ENCODE results near the gene ANO2. TPM values are rescaled to one million over a fixed set of nuclear protein-coding genes. Genes with fewer than 3 reads are reported as not detected.

The ANO2 gene
- total RNA-seq, 2 donors from 2014 or later = 14.3 to 28.5 TPM

DNA sequence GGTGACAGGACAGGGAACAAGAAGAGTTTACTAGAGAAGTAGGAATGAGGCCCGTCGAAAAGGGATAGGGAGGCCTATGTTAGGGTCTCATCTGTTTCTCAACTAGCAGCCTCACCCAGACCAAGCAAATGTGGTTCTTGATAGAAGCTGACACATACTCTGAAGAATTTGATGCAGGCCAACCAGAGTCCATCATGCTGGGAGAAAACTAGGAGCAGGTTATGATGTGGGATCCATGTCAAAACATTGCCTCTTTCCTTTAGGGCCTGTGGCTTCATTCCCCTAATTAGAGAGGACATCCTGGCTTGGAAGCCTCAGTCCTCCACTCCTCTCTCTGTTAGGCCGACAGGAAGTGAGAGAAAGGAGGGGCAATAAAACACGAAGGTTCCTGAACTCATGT, 390.3 kb downstream of the ANO2 start:
- no peaks in the 10 kb centered on the region for H3K9me3 ChIP-seq (ENCODE audit: control insufficient read depth, low read length)
- DNase-seq = peak; percentile 17
- H3K9ac ChIP-seq (ENCODE audit: extremely low read depth, low read length, poor library complexity, severe bottlenecking) = no peak overlapping the region
- H3K4me3 Mint-ChIP-seq = no peak overlapping the region
- peaks cover 21% of the 10 kb centered on the region for H3K27me3 Mint-ChIP-seq (ENCODE audit: insufficient read depth)
- H3K27me3 ChIP-seq (ENCODE audit: control insufficient read depth, insufficient read depth, low read length, poor library complexity, severe bottlenecking) = no peaks in the 10 kb centered on the region
- TF ChIP-seq, protein P1, sequence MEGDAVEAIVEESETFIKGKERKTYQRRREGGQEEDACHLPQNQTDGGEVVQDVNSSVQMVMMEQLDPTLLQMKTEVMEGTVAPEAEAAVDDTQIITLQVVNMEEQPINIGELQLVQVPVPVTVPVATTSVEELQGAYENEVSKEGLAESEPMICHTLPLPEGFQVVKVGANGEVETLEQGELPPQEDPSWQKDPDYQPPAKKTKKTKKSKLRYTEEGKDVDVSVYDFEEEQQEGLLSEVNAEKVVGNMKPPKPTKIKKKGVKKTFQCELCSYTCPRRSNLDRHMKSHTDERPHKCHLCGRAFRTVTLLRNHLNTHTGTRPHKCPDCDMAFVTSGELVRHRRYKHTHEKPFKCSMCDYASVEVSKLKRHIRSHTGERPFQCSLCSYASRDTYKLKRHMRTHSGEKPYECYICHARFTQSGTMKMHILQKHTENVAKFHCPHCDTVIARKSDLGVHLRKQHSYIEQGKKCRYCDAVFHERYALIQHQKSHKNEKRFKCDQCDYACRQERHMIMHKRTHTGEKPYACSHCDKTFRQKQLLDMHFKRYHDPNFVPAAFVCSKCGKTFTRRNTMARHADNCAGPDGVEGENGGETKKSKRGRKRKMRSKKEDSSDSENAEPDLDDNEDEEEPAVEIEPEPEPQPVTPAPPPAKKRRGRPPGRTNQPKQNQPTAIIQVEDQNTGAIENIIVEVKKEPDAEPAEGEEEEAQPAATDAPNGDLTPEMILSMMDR (conservative IDR thresholded peaks at IDR 0.05) = no peak
- peaks cover 18% of the 10 kb centered on the region for H3K36me3 Mint-ChIP-seq (ENCODE audit: low read depth)
- peaks cover 12% of the 10 kb centered on the region for H3K9me3 Mint-ChIP-seq
- peaks cover 8% of the 10 kb centered on the region for H3K4me1 Mint-ChIP-seq
- no peak overlapping the region for H3K27ac Mint-ChIP-seq
- no peak overlapping the region for H3K4me3 ChIP-seq (ENCODE audit: low read length)
- H3K4me1 ChIP-seq (ENCODE audit: control insufficient read depth, insufficient read depth, low read length) = no peaks in the 10 kb centered on the region
- no peak overlapping the region for H3K27ac ChIP-seq (ENCODE audit: low read depth, low read length)
- WGBS, 2 experiments (ENCODE audit: insufficient coverage in 1 of 2, insufficient read length in 1 of 2) = 89 to 95% methylated on average over 4 of the region's 4 CpGs
- H3K36me3 ChIP-seq (ENCODE audit: control insufficient read depth, insufficient read depth, low read length) = no peaks in the 10 kb centered on the region

DNA sequence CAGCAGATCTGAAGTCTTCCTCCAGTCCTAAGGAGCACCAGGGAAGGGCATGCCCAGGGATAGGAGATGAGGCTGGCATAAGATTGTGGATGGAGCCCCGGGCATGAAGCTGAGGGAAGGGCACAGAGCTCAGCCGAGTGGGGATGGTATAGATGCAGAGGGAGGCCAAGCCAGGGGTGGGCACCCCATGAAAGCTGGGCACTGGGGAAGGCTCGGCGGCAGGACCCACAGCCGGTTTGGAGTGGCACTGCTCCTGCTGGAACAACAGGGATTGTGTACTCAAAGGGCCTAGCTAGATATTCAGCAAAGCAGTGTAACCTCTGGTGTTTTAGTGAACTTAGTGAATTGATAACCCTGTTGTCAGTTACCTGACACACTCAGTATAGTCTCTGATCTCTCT, 396.0 kb downstream of the ANO2 start:
- no peak overlapping the region for H3K4me3 ChIP-seq (ENCODE audit: low read length)
- H3K27ac ChIP-seq (ENCODE audit: low read depth, low read length) = no peak overlapping the region
- peak; percentile 36 for DNase-seq
- H3K9ac ChIP-seq (ENCODE audit: extremely low read depth, low read length, poor library complexity, severe bottlenecking) = no peak overlapping the region
- no peaks in the 10 kb centered on the region for H3K4me1 ChIP-seq (ENCODE audit: control insufficient read depth, insufficient read depth, low read length)
- H3K4me1 Mint-ChIP-seq = peaks cover 5% of the 10 kb centered on the region
- 82 to 98% methylated on average over 2 to 5 of the region's 5 CpGs for WGBS, 2 experiments (ENCODE audit: insufficient coverage in 1 of 2, insufficient read length in 1 of 2)
- TF ChIP-seq, protein P1 (conservative IDR thresholded peaks at IDR 0.05) = no peak
- H3K36me3 ChIP-seq (ENCODE audit: control insufficient read depth, insufficient read depth, low read length) = no peaks in the 10 kb centered on the region
- H3K4me3 Mint-ChIP-seq = no peak overlapping the region
- H3K9me3 ChIP-seq (ENCODE audit: control insufficient read depth, low read length) = peaks cover 11% of the 10 kb centered on the region
- peaks cover 25% of the 10 kb centered on the region for H3K27me3 Mint-ChIP-seq (ENCODE audit: insufficient read depth)
- peaks cover 15% of the 10 kb centered on the region for H3K9me3 Mint-ChIP-seq
- H3K27ac Mint-ChIP-seq = no peak overlapping the region
- no peaks in the 10 kb centered on the region for H3K27me3 ChIP-seq (ENCODE audit: control insufficient read depth, insufficient read depth, low read length, poor library complexity, severe bottlenecking)
- peaks cover 3% of the 10 kb centered on the region for H3K36me3 Mint-ChIP-seq (ENCODE audit: low read depth)

DNA sequence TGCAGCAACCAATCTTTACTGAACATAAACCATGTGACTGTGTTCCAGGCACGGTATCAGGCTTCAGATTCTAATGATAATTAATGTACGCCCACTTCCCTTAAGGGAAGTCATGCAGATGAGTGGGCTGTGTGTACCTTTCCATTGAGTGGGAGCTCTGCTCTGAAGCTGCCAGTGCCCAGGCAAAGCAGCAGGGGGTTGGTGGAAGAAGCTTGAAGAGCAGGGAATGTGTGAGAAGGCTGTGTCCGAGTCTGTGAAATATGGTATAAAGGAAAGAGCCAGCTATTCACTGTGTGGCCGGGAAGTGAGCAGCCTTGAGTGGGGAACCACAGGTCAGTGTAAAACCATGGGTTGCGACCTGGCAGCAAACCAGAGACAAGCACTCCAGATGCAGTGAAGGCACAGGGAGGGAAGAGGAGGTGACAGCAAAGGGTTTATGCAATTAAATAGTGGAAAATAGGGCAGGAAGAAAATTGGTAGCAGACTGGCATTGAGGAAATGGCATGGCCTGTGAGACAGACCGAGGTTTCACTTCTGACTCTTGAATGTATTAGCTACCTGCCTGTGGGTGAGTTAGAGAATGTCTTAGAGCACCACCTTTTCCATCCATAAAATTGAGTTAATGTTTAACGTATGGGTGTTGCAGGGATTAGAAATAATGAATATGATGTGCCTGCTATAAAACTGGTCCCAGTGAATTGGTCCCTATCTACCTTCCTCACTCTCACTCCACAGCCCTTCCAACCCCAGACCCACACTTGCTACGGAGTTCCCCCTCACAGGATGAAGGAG, 396.7 kb downstream of the ANO2 start:
- Mint-ChIP-seq H3K4me1 (peaks cover 5% of the 10 kb centered on the region), H3K4me3 (no peak overlapping the region), H3K27ac (no peak overlapping the region), H3K36me3 (ENCODE audit: low read depth) (peaks cover 3% of the 10 kb centered on the region), H3K9me3 (peaks cover 21% of the 10 kb centered on the region), H3K27me3 (ENCODE audit: insufficient read depth) (peaks cover 25% of the 10 kb centered on the region)
- Histone ChIP-seq H3K27ac (ENCODE audit: low read depth, low read length) (no peak overlapping the region), H3K4me1 (ENCODE audit: control insufficient read depth, insufficient read depth, low read length) (no peaks in the 10 kb centered on the region), H3K27me3 (ENCODE audit: control insufficient read depth, insufficient read depth, low read length, poor library complexity, severe bottlenecking) (no peaks in the 10 kb centered on the region), H3K9me3 (ENCODE audit: control insufficient read depth, low read length) (peaks cover 18% of the 10 kb centered on the region), H3K9ac (ENCODE audit: extremely low read depth, low read length, poor library complexity, severe bottlenecking) (no peak overlapping the region), H3K36me3 (ENCODE audit: control insufficient read depth, insufficient read depth, low read length) (no peaks in the 10 kb centered on the region), H3K4me3 (ENCODE audit: low read length) (no peak overlapping the region)
- TF ChIP-seq, protein P1 (conservative IDR thresholded peaks at IDR 0.05) = no peak
- DNase-seq = peak; percentile 24
- WGBS, 2 experiments (ENCODE audit: insufficient coverage in 1 of 2, insufficient read length in 1 of 2) = 86 to 88% methylated on average over 5 to 7 of the region's 8 CpGs

All from endodermal cell (in vitro differentiated cells).